Measurements from ENCODE around the gene ACAD8. TPM values are rescaled to one million over a fixed set of nuclear protein-coding genes. Genes with fewer than 3 reads are reported as not detected.

Gene ACAD8
- total RNA-seq, 1 experiment from 2014 or later = 21.3 TPM

DNA sequence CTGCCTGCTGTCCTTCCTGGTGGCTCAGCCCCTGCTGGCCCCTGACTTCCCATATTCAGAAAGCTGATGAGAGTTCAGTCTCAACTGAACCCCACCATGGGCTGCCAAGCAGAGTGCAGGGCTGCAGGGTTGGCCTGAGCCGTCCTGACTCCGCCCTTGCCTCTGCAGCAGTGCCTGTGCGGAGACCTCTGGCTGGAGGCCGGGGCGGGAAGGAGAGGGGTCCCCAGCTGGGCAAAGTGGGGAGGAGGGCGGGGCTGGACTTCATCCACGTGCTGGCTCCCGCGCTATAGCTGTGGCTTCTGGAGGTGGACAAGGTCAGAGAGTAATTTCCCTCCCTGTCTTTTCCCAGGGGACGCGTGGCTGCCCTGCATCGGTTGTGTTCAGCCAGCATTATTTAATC lies 36.4 kb downstream of the ACAD8 start:
- DNase-seq (ENCODE audit: low read depth) = no peak

DNA sequence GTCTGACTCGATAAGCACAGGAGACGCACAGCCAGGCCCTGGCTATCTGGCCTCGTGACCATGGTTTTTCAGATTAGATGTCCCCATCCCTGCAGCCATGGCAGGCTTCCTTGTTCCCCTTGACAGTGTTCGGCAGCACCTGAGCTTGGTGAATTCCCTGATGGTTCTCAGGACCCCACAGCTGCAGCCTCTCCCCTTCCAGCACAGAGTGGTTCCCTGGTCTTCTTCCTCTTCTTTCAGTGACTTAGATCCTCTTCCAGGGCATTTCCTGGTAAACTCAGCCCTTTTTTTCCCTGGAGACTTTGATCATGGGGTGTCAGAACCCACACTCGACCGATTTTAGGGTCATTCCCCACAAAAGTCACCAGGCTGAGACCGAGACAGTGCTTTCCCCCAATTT lies 37.3 kb downstream of the ACAD8 start:
- no peak for DNase-seq (ENCODE audit: low read depth)

DNA sequence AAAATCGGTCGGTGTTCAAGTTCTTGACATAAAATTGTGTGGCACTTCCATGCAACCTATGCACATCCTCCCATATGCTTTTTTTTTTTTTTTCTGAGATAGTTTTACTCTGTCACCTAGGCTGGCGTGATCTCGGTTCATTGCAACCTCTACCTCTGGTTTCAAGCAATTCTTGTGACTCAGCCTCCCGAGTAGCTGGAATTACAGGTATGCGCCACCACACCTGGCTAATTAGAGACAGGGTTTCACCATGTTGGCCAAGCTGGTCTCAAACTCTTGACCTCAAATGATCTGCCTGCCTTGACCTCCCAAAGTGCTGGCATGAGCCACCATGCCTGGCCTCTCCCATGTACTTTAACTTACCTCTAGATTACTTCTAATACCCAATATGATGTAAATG lies 37.8 kb downstream of the ACAD8 start:
- DNase-seq (ENCODE audit: low read depth) = no peak

DNA sequence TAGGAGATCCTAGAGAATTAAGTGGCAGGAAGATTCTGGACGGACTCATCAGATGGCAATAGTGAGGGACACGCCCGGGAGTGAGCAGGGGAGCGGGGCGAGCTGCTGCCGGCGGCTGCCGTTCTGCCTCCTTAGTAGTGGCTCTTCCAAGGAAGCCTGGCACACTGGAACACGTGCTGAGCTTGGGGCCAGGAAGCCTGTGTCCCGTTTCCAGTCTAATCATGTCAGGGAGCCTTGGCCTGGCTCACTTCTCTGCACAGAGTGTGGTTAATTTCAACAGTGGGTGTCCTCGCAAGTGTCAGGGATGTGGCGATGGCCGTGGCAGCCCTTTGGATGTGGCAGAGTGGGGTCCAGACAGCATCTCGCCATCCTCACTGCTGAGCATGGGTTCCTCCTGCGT lies 39.3 kb downstream of the ACAD8 start:
- DNase-seq (ENCODE audit: low read depth) = no peak

DNA sequence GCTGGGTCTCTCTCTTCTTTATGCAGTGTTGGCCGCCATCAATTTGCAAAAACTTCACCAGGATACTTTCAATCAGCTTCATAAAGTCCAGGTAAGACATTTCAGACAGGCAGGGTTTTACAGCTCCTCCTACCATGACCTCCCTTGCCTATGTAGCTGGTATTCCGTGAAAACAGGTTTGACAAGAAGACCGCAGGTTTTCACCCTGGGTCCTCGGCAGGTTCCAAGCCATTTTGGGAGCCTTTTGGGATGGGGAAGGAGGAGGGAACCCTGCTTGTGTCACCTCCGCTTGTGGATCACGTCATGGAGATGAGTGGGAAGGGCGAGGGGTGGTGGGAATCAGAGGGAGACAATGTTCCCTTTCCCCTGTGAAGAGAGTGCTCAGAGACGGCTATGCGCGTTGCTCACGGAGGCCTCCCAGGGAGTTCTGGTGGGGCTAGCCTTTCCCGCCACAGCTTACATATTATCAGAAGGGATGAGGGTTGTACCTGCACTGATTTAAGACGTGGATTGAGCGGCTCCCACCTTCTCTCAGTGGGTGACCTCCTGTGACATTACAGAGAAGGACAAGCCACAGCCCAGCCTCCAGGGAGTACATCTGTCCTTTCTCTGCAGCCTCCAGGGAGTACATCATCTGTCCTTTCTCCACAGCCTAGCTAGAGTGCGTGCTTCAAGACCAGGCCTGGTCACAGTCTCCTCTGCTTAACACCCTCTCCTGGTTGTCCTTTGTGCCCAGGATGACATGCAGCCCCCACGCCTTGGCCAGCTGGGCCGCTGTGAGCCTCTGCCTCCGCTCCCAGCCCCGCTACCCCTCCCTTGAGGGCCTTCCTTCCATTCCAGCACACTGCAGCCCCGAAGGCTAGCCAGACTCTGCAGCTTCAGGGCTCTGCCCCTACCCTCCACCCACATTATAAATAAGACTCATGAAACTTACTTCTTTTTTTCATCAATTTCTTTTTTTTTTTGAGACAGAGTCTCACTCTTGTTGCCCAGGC lies 40.0 kb downstream of the ACAD8 start:
- no peak for DNase-seq (ENCODE audit: low read depth)

DNA sequence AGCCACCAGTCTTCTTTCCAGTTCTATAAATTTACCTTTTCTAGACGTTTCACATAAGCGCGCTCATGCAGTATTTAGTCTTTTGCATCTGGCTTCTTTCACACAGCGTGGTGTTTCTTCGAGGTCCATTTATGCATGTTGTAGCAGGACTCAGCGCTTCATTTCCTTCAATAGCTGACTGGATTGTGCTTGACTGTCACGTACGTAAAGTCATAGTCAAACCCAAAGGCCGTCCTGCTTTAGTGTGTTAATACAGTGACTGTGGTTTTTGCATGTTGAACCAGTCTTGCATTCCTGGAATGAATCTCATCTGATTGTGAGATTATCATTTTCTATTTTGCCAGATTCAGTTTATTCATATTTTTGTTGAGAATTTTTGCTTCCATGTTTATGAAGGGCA lies 41.3 kb downstream of the ACAD8 start:
- no peak for DNase-seq (ENCODE audit: low read depth)

DNA sequence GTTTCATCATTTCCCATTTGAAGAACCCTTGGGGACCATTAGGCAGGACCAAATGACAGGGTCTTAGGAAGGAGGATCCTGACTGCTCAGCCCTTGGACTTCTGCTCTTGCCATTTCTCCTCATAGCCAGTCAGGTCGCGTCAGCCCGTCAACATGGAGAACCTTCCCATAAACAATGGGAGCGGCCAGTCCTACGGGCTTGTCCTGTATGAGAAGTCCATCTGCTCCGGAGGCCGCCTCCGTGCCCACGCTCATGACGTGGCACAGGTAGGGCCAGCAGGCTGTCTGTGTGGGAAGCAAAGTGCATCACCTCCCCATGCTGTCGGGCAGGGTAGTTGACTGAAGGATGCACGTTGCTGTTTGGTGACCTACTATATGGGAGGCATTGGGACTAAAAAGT lies 58.9 kb downstream of the ACAD8 start:
- DNase-seq (ENCODE audit: low read depth) = no peak

DNA sequence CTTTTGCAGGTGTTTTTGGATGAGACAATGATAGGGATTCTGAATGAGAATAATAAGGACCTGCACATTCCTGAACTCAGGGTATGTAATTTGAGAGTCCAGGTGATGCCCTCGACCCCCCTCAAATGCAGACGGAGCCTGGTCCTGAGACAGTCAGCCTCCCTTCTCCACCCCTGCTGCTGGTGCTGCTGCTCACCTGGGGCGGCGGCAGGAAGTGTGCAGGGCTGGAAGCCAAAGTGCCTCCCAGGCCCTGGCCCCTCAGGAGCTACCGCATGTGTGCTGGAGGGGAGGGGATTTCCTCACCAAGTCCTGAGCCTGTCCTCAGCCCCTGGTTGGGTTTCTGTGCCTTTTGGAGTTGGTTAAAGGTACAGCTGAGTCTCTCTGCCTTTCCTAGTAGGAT lies 59.4 kb downstream of the ACAD8 start:
- no peak for DNase-seq (ENCODE audit: low read depth)

DNA sequence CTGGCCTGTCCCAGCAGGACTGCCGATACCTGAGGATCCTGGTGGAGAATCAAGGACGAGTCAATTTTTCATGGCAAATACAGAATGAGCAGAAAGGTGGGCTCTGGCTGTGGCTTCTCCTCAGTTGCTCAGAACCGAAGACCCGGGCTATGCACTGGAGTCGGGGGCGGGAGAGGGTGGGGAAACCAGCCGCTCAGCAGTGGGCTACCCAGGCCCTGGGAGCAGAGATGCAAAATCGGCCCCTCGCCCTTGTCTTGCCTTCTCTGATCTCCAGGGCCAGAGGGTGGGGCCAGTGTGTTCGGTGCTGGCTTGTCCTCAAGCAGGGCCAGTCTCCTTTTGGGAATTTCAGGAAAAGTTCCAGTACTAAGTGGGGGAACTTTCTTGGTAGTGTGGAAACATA lies 60.0 kb downstream of the ACAD8 start:
- no peak for DNase-seq (ENCODE audit: low read depth)

DNA sequence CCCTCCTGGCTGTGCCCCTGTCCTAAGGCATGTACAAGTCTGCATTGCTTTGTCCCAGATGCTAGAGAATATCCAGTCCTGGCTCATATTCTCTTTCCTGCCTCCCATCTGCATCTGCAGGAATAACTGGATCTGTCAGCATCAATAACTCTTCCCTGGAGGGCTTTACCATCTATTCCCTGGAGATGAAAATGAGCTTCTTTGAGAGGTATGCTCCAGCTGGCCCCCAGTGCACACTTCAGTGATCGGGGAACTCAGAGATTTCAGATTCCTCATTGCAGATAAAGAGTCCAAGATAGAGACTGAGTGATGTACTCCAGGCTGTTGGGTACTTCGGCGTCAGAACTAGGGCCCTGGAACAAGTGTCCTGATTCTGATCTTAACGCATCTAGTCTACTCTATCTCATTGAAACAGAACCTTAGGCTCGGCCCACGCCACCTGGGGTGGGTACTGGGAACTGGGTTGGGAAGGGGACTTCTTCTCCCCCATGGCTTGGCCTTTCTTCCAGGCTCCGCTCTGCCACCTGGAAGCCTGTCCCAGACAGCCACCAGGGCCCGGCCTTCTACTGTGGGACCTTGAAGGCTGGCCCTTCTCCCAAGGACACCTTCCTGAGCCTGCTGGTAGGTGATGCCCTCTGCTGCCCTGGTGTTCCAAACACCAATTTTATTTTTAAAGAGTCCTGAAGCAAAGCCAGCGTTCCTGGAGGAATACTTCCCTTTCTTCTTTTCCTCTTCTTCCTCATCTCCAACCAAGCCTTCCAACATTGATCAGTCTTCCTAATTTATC lies 60.6 kb downstream of the ACAD8 start:
- no peak for DNase-seq (ENCODE audit: low read depth)

Other genes with a start within 250 kb of the ACAD8 start
- 53.9 and 61.8 TPM in 2 replicates for gene JAM3, start 184.5 kb upstream of the ACAD8 start, total RNA-seq (2014; rRNA removed; shearing (Covaris generic))
- 29.1 and 34.2 TPM in 2 replicates for gene NCAPD3, start 29.6 kb upstream of the ACAD8 start, total RNA-seq (2014; rRNA removed; shearing (Covaris generic))
- 13.2 and 19.2 TPM in 2 replicates for gene VPS26B, start 28.9 kb upstream of the ACAD8 start, total RNA-seq (2014; rRNA removed; shearing (Covaris generic))
- 64.6 and 80.8 TPM in 2 replicates for gene THYN1, start 216 bp upstream of the ACAD8 start, total RNA-seq (2014; rRNA removed; shearing (Covaris generic))
- gene GLB1L3, start 22.8 kb downstream of the ACAD8 start, total RNA-seq (2014; rRNA removed; shearing (Covaris generic)) = 0.23 and 0.63 TPM in 2 replicates
- gene GLB1L2, start 78.4 kb downstream of the ACAD8 start, total RNA-seq (2014; rRNA removed; shearing (Covaris generic)) = 12.6 and 13.4 TPM in 2 replicates
- gene B3GAT1, start 158.7 kb downstream of the ACAD8 start, total RNA-seq (2014; rRNA removed; shearing (Covaris generic)) = 0.29 and 1.3 TPM in 2 replicates